Subcutaneous abdominal adipose tissue (tissue), 5 donors: ENCODE measurements around the gene SLC1A7.

Source experiments
- H3K27ac ChIP-seq: one replicate; pipeline ENCODE4 v1.7.0; 2013; ENCODE audit warnings: low read depth, mild to moderate bottlenecking, inconsistent platforms, low read length, moderate library complexity
- H3K27me3 ChIP-seq, 5 donors: one replicate each; pipeline ENCODE4 v1.7.0; 2013; ENCODE audit warnings: low read length in 5 of 5, inconsistent platforms in 1 of 5; ENCODE audit not compliant: control insufficient read depth in 5 of 5, insufficient read depth in 4 of 5
- H3K36me3 ChIP-seq, 5 donors: one replicate each; pipeline ENCODE4 v1.7.0; 2013; ENCODE audit warnings: low read length in 5 of 5; ENCODE audit not compliant: control insufficient read depth in 5 of 5, insufficient read depth in 5 of 5
- H3K4me1 ChIP-seq, 5 donors: one replicate each; pipeline ENCODE4 v1.7.0; 2013; ENCODE audit warnings: low read length in 5 of 5, mild to moderate bottlenecking in 3 of 5, moderate library complexity in 1 of 5; ENCODE audit not compliant: control insufficient read depth in 5 of 5, insufficient read depth in 5 of 5
- H3K4me3 ChIP-seq, 5 donors: one replicate each; pipeline ENCODE4 v1.7.0; 2013; ENCODE audit warnings: low read length in 5 of 5, low read depth in 1 of 5
- H3K9ac ChIP-seq, 5 donors: one replicate each; pipeline ENCODE4 v1.7.0; 2013; ENCODE audit warnings: low read length in 5 of 5, mild to moderate bottlenecking in 4 of 5, moderate library complexity in 3 of 5
- H3K9me3 ChIP-seq, 5 donors: one replicate each; pipeline ENCODE4 v1.7.0; 2013; ENCODE audit warnings: low read length in 5 of 5; ENCODE audit not compliant: control insufficient read depth in 5 of 5
- donor health status: healthy.
- donor health status: healthy.
- donor health status: healthy.
- donor health status: healthy.
- donor health status: healthy.

The SLC1A7 gene

GRCh38 chr1:53087332-53088285 lies 54.8 kb downstream of the SLC1A7 start:
- Histone ChIP-seq H3K9ac (no peak overlapping the region), H3K27ac (no peak overlapping the region), H3K9me3 (no peaks in the 10 kb centered on the region), H3K36me3 (peaks cover 0 to 15% (median 9%) of the 10 kb centered on the region in 5 donors), H3K4me3 (no peak overlapping the region), H3K27me3 (no peaks in the 10 kb centered on the region), H3K4me1 (peaks cover 3 to 33% (median 23%) of the 10 kb centered on the region in 5 donors)

GRCh38 chr1:53086491-53087070 lies 55.9 kb downstream of the SLC1A7 start:
- H3K27ac ChIP-seq = no peak overlapping the region
- H3K36me3 ChIP-seq = peaks cover 0 to 25% (median 19%) of the 10 kb centered on the region in 5 donors
- peaks cover 3 to 28% (median 16%) of the 10 kb centered on the region in 5 donors for H3K4me1 ChIP-seq
- H3K27me3 ChIP-seq = no peaks in the 10 kb centered on the region
- H3K4me3 ChIP-seq = no peak overlapping the region
- no peaks in the 10 kb centered on the region for H3K9me3 ChIP-seq
- no peak overlapping the region for H3K9ac ChIP-seq

GRCh38 chr1:53085405-53085804 lies 57.0 kb downstream of the SLC1A7 start:
- Histone ChIP-seq H3K27ac (no peak overlapping the region), H3K9me3 (no peaks in the 10 kb centered on the region), H3K4me1 (peaks cover 0 to 16% (median 5%) of the 10 kb centered on the region in 5 donors), H3K27me3 (no peaks in the 10 kb centered on the region), H3K9ac (no peak overlapping the region), H3K36me3 (peaks cover 0 to 36% (median 30%) of the 10 kb centered on the region in 5 donors), H3K4me3 (no peak overlapping the region)

- no peak overlapping the region for H3K27ac ChIP-seq
- H3K36me3 ChIP-seq = peaks cover 0 to 36% (median 30%) of the 10 kb centered on the region in 5 donors
- H3K4me1 ChIP-seq = peaks cover 0 to 8% (median 0%) of the 10 kb centered on the region in 5 donors
- H3K9me3 ChIP-seq = no peaks in the 10 kb centered on the region
- H3K4me3 ChIP-seq = no peak overlapping the region
- no peaks in the 10 kb centered on the region for H3K27me3 ChIP-seq
- H3K9ac ChIP-seq = no peak overlapping the region
Observed at GRCh38 chr1:53084589-53084971, 57.9 kb downstream of the SLC1A7 start.

- Histone ChIP-seq H3K4me3 (no peak overlapping the region), H3K36me3 (peaks cover 0 to 40% (median 33%) of the 10 kb centered on the region in 5 donors), H3K9ac (no peak overlapping the region), H3K4me1 (peaks cover 0 to 6% (median 0%) of the 10 kb centered on the region in 5 donors), H3K9me3 (no peaks in the 10 kb centered on the region), H3K27me3 (no peaks in the 10 kb centered on the region), H3K27ac (no peak overlapping the region)
Observed at GRCh38 chr1:53083636-53084588, 58.5 kb downstream of the SLC1A7 start.

- Histone ChIP-seq H3K27ac (no peak overlapping the region), H3K4me1 (peaks cover 0 to 6% (median 0%) of the 10 kb centered on the region in 5 donors), H3K9me3 (no peaks in the 10 kb centered on the region), H3K4me3 (no peak overlapping the region), H3K36me3 (peaks cover 0 to 49% (median 38%) of the 10 kb centered on the region in 5 donors), H3K9ac (no peak overlapping the region), H3K27me3 (no peaks in the 10 kb centered on the region)
Observed at GRCh38 chr1:53082826-53083455, 59.5 kb downstream of the SLC1A7 start.

DNA sequence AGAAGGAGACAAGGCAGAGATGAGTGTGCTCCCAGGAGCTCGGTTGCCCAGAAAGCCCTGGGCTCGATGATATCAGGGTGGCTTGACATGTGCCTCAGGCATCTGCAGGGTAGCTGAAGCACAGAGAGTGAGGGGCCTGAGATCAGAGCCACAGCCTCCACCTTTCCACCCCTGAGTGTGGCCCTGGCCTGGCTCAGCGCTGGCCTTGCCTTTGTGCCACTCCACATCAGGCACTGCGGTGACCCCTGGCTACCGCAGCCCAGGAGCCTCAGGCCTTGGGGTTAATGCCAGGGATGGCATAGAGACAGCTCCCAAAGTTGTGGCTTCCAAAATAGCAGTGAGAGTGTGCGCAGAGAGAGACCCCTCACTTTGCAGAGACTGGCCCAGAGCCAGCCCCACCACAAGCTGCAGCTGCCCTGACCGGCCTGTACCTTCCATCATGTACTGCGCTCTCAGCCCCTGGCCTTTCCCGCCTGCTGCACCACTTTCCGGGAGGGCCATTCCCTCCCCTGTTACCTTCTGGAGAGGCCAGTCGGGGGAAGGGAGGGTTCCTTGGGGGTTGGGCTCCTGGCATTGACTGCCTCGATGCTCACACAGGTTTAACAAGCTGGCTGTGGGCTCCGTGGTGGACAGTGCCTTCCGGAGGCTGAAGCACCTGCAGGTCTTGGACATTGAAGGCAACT lies 60.9 kb downstream of the SLC1A7 start:
- H3K9me3 ChIP-seq = no peaks in the 10 kb centered on the region
- H3K27me3 ChIP-seq = no peaks in the 10 kb centered on the region
- no peak overlapping the region for H3K4me3 ChIP-seq
- H3K9ac ChIP-seq = no peak overlapping the region
- H3K4me1 ChIP-seq = peaks cover 0 to 6% (median 0%) of the 10 kb centered on the region in 5 donors
- no peak overlapping the region for H3K27ac ChIP-seq
- H3K36me3 ChIP-seq = peaks cover 0 to 49% (median 38%) of the 10 kb centered on the region in 5 donors

GRCh38 chr1:53080769-53081168 lies 61.7 kb downstream of the SLC1A7 start:
- H3K9me3 ChIP-seq = no peaks in the 10 kb centered on the region
- no peak overlapping the region for H3K9ac ChIP-seq
- no peak overlapping the region for H3K4me3 ChIP-seq
- no peaks in the 10 kb centered on the region for H3K27me3 ChIP-seq
- H3K27ac ChIP-seq = no peak overlapping the region
- H3K36me3 ChIP-seq = peaks cover 0 to 49% (median 38%) of the 10 kb centered on the region in 5 donors
- H3K4me1 ChIP-seq = peaks cover 0 to 6% (median 0%) of the 10 kb centered on the region in 5 donors

- H3K4me3 ChIP-seq = no peak overlapping the region
- H3K9ac ChIP-seq = no peak overlapping the region
- H3K36me3 ChIP-seq = peaks cover 0 to 48% (median 38%) of the 10 kb centered on the region in 5 donors
- no peak overlapping the region for H3K27ac ChIP-seq
- peaks cover 0 to 6% (median 0%) of the 10 kb centered on the region in 5 donors for H3K4me1 ChIP-seq
- H3K27me3 ChIP-seq = no peaks in the 10 kb centered on the region
- H3K9me3 ChIP-seq = no peaks in the 10 kb centered on the region
Observed at GRCh38 chr1:53080041-53080440, 62.4 kb downstream of the SLC1A7 start.
